GM19324 (cell line): Measurements from ENCODE around the gene IER3.

Experiments
- ATAC-seq: cut with Tn5 transposase; IDR thresholded peaks from one replicate; pipeline ENCODE4 v1.9.1; 2021; ENCODE audit warnings: mild to moderate bottlenecking, moderate library complexity; ENCODE audit not compliant: unreplicated experiment, low FRiP score

The IER3 gene

GRCh38 chr6:30744054-30744805 is at the start of gene IER3:
Gene IER3 (minus strand): TSS chr6:30744547. CDS start chr6:30744518, 29 bp downstream.
- ATAC-seq = no peak

- ATAC-seq = no peak
Measured at GRCh38 chr6:30793521-30794194, 49.3 kb upstream of the IER3 start.

GRCh38 chr6:30792786-30793185 is 48.4 kb upstream of the IER3 start:
- no peak for ATAC-seq

- no peak for ATAC-seq
Measured at GRCh38 chr6:30790724-30791383, 46.5 kb upstream of the IER3 start.

GRCh38 chr6:30789606-30790005 is 45.3 kb upstream of the IER3 start:
- no peak for ATAC-seq

GRCh38 chr6:30787954-30788353 is 43.6 kb upstream of the IER3 start:
- no peak for ATAC-seq

GRCh38 chr6:30782425-30783014 is 38.2 kb upstream of the IER3 start:
- no peak for ATAC-seq

- no peak for ATAC-seq
Measured at GRCh38 chr6:30781743-30782424, 37.5 kb upstream of the IER3 start.

- no peak for ATAC-seq
Measured at GRCh38 chr6:30781395-30781742, 37.0 kb upstream of the IER3 start.

GRCh38 chr6:30780642-30780920 is 36.2 kb upstream of the IER3 start:
- ATAC-seq = no peak

- no peak for ATAC-seq
Measured at GRCh38 chr6:30779850-30780641, 35.7 kb upstream of the IER3 start.

GRCh38 chr6:30778001-30778635 is 33.8 kb upstream of the IER3 start:
- ATAC-seq = no peak

- no peak for ATAC-seq
Measured at GRCh38 chr6:30777155-30777485, 32.8 kb upstream of the IER3 start.

GRCh38 chr6:30776390-30777154 is 32.2 kb upstream of the IER3 start:
- no peak for ATAC-seq

GRCh38 chr6:30775104-30775503 is 30.8 kb upstream of the IER3 start:
- ATAC-seq = no peak

- ATAC-seq = no peak
Measured at GRCh38 chr6:30774701-30775100, 30.4 kb upstream of the IER3 start.

- no peak for ATAC-seq
Measured at GRCh38 chr6:30770592-30770991, 26.2 kb upstream of the IER3 start.

GRCh38 chr6:30769853-30770524 is 25.6 kb upstream of the IER3 start:
- no peak for ATAC-seq
